BLaER1 (cell line): Measurements from ENCODE around the gene DENND1A.
A peak's percentile ranks its signal among the peaks of the same experiment; 100 is the strongest.

Experiments
- H3K27ac ChIP-seq: shearing (Covaris generic); formaldehyde crosslinking; 2 replicates; pipeline ENCODE4 v1.8.1; 2022
- H3K27me3 ChIP-seq: shearing (Covaris generic); formaldehyde crosslinking; 2 replicates; pipeline ENCODE4 v1.8.1; 2022
- H3K36me3 ChIP-seq: shearing (Covaris generic); formaldehyde crosslinking; 2 replicates; pipeline ENCODE4 v1.8.1; 2022
- H3K4me1 ChIP-seq: shearing (Covaris generic); formaldehyde crosslinking; 2 replicates; pipeline ENCODE4 v1.8.1; 2022
- H3K4me2 ChIP-seq: shearing (Covaris generic); formaldehyde crosslinking; 2 replicates; pipeline ENCODE4 v1.8.1; 2022
- H3K4me3 ChIP-seq: shearing (Covaris generic); formaldehyde crosslinking; 2 replicates; pipeline ENCODE4 v1.8.1; 2022
- H3K9ac ChIP-seq: shearing (Covaris generic); formaldehyde crosslinking; 2 replicates; pipeline ENCODE4 v1.8.1; 2022
- H3K9me3 ChIP-seq: shearing (Covaris generic); formaldehyde crosslinking; 2 replicates; pipeline ENCODE4 v1.8.1; 2022
- H4K20me1 ChIP-seq: shearing (Covaris generic); formaldehyde crosslinking; 2 replicates; pipeline ENCODE4 v1.8.1; 2022
- Cebpa-rat ChIP-seq: shearing (Covaris generic); IDR thresholded peaks from 2 replicates; pipeline ENCODE4 v1.8.1; 2022

Gene DENND1A

DNA sequence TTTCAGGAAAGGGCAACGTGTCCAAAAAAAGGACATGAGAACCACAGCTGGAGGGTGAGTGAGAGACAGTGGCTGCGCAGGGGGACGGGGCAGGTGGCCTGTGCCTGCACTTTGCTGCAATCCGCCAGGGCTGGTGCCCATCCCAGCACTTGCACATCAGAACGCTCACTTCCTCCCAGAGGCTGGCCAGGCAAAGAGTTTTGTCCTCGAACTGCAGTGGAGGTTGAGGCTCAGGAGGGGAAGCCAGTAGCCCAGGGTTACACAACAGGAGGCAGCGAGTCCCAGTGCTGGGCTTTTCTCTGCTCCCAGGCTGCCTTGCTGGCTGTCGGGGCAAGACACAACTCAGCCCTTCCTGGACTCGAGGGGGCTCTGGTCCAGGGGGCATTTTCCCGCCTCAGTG is 540.9 kb downstream of the DENND1A start:
- Histone ChIP-seq H3K4me1 (peaks cover 26% of the 10 kb centered on the region), H3K4me3 (no peak overlapping the region), H3K9ac (peak overlapping the region; percentile 53), H4K20me1 (no peaks in the 10 kb centered on the region), H3K27ac (no peak overlapping the region; the same call in 1 of the 2 replicates), H3K27me3 (no peaks in the 10 kb centered on the region), H3K4me2 (peak overlapping the region; percentile 45), H3K9me3 (no peaks in the 10 kb centered on the region), H3K36me3 (no peaks in the 10 kb centered on the region; the same call in 1 of the 2 replicates)
- no peak for TF ChIP-seq Cebpa-rat

DNA sequence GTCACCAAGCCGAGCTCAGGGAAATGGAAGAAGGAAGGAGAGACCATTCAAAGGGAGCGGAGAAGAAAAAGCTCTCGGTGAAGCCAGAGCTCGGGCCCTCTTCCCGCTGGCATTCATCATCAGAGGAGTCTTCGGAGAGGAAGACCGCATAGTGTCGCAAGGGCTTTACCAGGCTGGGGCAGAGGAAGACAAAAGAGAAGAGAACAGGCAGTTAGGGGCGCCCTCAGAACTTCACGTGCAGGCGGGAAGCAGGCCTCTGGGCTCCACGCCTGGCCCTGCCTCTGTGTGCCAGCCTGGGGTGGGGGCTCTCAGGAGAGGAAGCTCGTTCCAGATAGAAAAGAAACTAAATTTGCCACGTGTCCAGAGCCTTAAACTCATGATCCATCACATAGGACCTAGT is 542.2 kb downstream of the DENND1A start:
- Histone ChIP-seq H3K4me1 (peaks cover 24% of the 10 kb centered on the region), H4K20me1 (no peaks in the 10 kb centered on the region), H3K4me2 (no peak overlapping the region), H3K4me3 (no peak overlapping the region), H3K27me3 (no peaks in the 10 kb centered on the region), H3K9me3 (no peaks in the 10 kb centered on the region), H3K9ac (no peak overlapping the region; the same call in 1 of the 2 replicates), H3K36me3 (peaks cover 7% of the 10 kb centered on the region; the same call in 1 of the 2 replicates), H3K27ac (0 out of 2 replicates have a peak overlapping the region, but pooled peaks have one; percentile 20)
- no peak for TF ChIP-seq Cebpa-rat

DNA sequence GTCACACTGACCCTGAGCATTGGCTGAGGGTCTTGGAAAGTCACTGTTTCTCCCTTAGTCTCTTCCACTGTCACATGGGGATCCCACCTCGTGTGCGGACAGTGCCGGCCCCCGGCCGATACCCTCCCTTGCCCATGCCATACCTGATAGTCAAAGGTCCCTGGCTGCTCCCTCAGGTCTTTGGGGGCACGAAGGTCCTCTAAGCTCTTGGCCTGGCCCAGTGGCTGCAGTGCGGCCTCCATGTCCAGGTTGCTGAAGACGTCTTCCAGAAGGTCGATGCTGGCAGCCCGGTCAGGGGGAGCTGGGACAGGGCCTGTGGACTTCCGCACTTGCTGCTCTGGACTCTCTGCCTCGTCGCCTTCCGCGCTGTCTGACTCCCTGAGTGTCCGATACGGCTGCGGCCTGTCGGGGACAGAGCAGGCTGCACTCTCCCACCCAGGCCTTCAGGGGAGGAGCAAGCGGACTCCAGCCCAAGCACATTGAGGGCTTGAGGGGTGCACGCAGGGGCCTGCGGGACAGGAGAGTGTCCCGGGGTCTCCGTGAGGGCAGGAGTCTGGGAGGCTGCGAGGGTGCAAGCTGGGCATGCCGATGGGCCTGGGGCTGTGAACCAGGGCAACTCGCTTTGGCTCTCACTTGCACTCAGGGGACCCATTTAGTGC is 546.3 kb downstream of the DENND1A start:
- no peaks in the 10 kb centered on the region for H4K20me1 ChIP-seq

DNA sequence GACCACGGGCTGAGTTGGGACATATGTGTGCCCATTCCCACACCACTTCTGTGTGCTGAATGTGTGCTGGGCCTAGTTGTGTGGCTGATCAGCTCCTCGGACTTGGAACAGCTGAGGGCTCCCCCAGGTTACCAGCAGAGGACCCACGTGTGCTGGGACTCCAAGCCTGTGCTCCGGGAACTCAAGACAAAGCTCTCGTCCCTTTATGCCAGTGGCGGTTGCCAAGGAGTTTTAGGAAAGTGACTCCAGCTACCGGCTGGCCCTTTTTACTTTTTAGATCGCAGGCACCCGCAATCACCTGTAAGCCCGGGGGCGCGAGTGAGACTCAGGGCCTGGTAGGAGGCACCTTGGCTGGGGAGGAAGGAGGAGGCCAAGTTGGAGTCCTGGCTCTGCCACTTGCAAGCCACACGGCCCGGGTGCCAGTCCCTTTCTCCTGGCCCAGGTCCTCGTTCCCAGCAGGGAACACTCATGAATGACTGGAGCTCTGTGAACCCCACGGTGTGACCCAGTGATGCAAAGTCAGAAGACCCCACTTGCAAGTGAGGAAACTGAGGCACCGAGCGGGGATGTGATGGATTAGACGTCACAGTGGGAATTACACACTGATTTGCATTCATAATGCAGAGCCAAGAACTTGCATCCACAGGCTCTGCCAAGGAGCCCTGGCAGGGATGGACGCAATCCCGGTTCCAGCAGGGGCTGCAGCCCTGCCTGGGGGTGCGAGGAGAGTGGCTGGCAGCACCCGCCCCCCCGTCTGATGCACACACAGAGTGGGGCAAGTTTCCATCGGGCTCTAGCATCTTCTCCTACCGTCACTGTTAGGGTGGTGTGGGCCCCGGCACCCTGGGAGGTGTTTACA is 547.0 kb downstream of the DENND1A start:
- Histone ChIP-seq H4K20me1 (peaks cover 6% of the 10 kb centered on the region; the same call in 1 of the 2 replicates), H3K27ac (no peak overlapping the region), H3K36me3 (peaks cover 7% of the 10 kb centered on the region; the same call in 1 of the 2 replicates), H3K9ac (no peak overlapping the region), H3K4me1 (peaks cover 10% of the 10 kb centered on the region), H3K4me2 (no peak overlapping the region), H3K4me3 (no peak overlapping the region), H3K27me3 (no peaks in the 10 kb centered on the region), H3K9me3 (no peaks in the 10 kb centered on the region)
- no peak for TF ChIP-seq Cebpa-rat

More for the DNA sequence above, 546.3 kb downstream of the DENND1A start:
- Histone ChIP-seq H3K36me3 (peaks cover 7% of the 10 kb centered on the region; the same call in 1 of the 2 replicates), H3K9ac (no peak overlapping the region), H3K4me2 (no peak overlapping the region), H3K4me1 (peaks cover 12% of the 10 kb centered on the region), H3K27ac (no peak overlapping the region), H3K4me3 (no peak overlapping the region), H3K9me3 (no peaks in the 10 kb centered on the region), H3K27me3 (no peaks in the 10 kb centered on the region)
- no peak for TF ChIP-seq Cebpa-rat

DNA sequence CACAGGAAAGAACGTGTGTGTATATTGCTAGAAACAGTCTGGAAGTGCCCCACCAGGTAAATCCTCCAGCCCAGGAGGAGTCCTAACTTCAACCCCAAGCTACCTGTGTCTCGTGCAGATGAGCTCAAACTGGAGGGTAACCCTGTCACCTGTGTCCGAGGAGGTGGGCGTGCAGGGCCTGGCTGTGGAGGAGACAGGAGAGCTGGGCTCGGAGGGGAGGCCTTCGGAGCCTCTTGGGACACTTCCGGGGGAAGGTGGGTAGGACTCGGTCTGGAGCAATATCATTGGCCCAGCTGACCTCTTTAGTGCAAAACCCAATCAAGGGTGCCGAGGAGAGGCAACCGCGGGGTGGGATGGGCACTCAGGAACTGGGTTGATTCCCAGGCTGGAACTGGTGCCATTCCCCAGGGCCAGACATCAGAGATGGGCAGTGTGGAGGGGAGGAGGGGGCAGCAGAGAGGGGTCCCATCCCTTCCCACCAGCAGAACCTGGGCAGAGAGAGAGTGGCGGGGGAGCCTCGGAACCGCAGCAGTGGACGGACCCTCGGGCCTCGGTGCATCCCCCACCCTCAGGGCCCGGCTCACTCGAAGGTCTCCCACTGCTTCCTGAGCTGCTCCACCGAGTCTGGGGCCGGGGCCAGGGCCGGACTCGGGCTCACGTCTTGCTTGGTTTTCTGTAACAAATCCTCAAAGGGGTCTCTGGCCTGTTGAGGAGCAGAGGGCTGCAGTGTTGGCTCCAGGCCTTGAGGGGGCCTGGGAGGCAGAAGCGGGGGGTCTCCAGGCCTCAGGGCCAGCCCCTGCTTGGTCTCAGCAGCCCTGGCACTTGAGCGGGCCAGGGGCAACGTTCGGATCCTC is 548.8 kb downstream of the DENND1A start:
- no peak overlapping the region for H3K4me3 ChIP-seq
- H3K27me3 ChIP-seq, result no peaks in the 10 kb centered on the region
- H3K4me2 ChIP-seq, result no peak overlapping the region
- peaks cover 24% of the 10 kb centered on the region for H3K4me1 ChIP-seq
- no peak for TF ChIP-seq Cebpa-rat
- H4K20me1 ChIP-seq, result peaks cover 24% of the 10 kb centered on the region
- H3K9me3 ChIP-seq, result no peaks in the 10 kb centered on the region
- peaks cover 7% of the 10 kb centered on the region; the same call in 1 of the 2 replicates for H3K36me3 ChIP-seq
- H3K27ac ChIP-seq, result no peak overlapping the region
- no peak overlapping the region for H3K9ac ChIP-seq

DNA sequence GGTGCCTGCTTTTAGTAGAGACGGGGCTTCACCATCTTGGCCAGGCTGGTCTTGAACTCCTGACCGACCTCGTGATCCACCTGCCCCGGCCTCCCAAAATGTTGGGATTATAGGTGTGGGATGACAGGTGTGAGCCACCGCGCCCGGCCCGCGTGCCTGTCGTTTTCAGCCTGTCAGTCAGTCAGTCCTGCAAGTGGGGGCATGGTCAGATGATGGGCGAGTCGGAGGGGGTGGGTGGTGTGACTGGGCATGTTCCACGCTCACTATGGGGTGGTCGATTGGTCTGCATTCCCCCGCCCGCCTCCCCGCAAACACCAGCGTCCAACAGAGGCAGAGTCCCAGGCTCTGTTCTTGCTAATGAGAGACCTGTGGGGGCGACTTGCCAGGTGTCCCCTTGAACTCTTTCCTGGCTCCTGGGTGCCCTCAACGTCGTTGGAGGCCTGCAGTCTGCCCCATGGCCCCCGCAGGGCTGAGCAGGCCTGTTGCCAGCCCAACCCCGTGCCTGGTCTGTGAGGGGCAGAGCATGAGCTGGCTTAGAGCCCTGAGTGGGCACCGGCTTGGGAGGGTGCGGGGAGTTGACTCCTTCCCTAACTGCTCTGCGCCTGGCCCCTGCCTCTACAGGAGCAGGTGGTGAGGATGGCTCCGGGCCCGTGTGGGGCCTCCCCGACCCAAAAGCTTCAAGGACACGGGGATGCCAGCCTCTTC is 550.8 kb downstream of the DENND1A start:
- no peak overlapping the region for H3K4me3 ChIP-seq
- no peak overlapping the region for H3K9ac ChIP-seq
- no peak overlapping the region for H3K27ac ChIP-seq
- no peak overlapping the region for H3K4me2 ChIP-seq
- TF ChIP-seq Cebpa-rat, result no peak
- peaks cover 7% of the 10 kb centered on the region; the same call in 1 of the 2 replicates for H3K36me3 ChIP-seq
- H3K9me3 ChIP-seq, result no peaks in the 10 kb centered on the region
- peaks cover 44% of the 10 kb centered on the region for H4K20me1 ChIP-seq
- peaks cover 43% of the 10 kb centered on the region for H3K4me1 ChIP-seq
- peaks cover 11% of the 10 kb centered on the region for H3K27me3 ChIP-seq

DNA sequence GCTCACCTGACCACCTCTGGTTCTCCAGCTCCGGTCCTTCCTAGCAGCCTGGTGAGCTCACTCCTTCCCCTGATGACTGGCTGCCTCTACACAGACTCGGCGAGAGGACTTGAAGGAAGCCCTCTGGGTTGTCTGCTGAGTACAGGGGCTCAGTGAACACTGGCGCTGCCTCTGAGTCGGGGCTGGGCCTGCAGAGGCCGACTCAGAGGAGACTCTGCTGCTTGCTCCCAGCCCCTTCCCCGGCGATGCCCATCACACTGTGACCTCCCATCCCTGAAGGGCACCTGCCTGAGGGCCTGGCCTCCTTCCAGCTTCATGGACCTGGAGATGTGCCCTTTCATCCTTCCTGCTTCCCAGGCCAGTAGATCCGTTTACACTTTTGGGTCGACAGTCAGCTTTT is 551.9 kb downstream of the DENND1A start:
- no peak for TF ChIP-seq Cebpa-rat
- peak overlapping the region; percentile 83 for H3K4me2 ChIP-seq

DNA sequence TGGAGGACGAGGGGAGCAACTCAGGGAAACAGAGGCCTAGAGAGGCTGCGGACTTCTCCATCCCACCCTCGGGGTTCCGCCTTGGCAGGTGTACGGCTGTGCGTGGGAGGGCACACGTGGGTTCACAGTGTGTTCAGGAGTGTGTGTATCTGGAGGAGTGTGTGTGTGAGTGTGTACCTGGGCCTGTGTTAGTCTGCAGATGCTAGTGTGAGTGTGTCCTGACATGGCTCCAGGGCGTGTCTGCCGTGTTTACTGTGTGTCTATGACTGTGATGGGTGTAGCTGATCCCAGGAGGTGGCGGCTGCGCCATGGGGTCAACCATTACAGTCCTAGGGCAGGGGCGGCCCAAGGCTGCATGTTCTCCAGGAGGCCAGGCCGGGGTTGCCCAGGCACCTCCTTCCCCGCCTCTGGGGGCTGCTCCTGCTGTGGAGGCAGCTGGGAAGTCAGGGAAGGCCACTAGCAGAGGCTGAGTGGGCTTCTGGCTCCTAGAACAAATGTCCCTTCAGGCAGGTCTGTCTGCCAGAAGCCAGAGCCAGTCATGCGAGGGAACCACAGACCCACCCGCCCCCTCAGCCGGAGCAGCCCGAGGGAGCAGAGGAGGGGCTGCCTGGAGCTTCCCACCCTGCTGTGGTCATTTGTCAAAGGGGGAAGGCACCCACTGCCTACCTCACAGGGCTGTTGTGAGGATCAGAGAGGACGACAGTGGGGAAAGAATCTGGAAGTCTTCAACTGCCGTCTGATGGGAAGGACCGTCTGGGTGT is 552.5 kb downstream of the DENND1A start:
- no peaks in the 10 kb centered on the region; the same call in 1 of the 2 replicates for H3K36me3 ChIP-seq
- peak overlapping the region; percentile 83 for H3K4me2 ChIP-seq
- no peak overlapping the region for H3K4me3 ChIP-seq
- peaks cover 61% of the 10 kb centered on the region for H4K20me1 ChIP-seq
- H3K9me3 ChIP-seq, result no peaks in the 10 kb centered on the region
- peaks cover 55% of the 10 kb centered on the region for H3K4me1 ChIP-seq
- 0 out of 2 replicates have a peak overlapping the region, but pooled peaks have one; percentile 4 for H3K27ac ChIP-seq
- H3K27me3 ChIP-seq, result peaks cover 29% of the 10 kb centered on the region
- TF ChIP-seq Cebpa-rat, result no peak
- H3K9ac ChIP-seq, result peak overlapping the region; percentile 32; the same call in 1 of the 2 replicates

More for the DNA sequence above, 551.9 kb downstream of the DENND1A start:
- Histone ChIP-seq H3K4me3 (no peak overlapping the region), H4K20me1 (peaks cover 54% of the 10 kb centered on the region), H3K9ac (peak overlapping the region; percentile 7; the same call in 1 of the 2 replicates), H3K9me3 (no peaks in the 10 kb centered on the region), H3K27me3 (peaks cover 22% of the 10 kb centered on the region), H3K27ac (0 out of 2 replicates have a peak overlapping the region, but pooled peaks have one; percentile 4), H3K36me3 (peaks cover 2% of the 10 kb centered on the region; the same call in 1 of the 2 replicates), H3K4me1 (peaks cover 54% of the 10 kb centered on the region)
